Natural killer cell (primary cell): Measurements from ENCODE around the gene ZMIZ1. TPM values are rescaled to one million over a fixed set of nuclear protein-coding genes. Genes with fewer than 3 reads are reported as not detected.

ENCODE experiments used
- ATAC-seq, 3 donors: fragments of 150-1000 bp in 2 of 3; fragments of 200-7000 bp in 1 of 3; cut with Tn5 transposase; 1 replicate in 1 of 3; 2 replicates in 2 of 3; pipeline ENCODE4 v1.10.0; 2021; ENCODE audit warnings: mild to moderate bottlenecking in 2 of 3, moderate library complexity in 2 of 3
- DNase-seq, 2 donors: peaks; one replicate each; pipeline versions ENCODE4 v3.0.0 to v3.0.0-alpha.2; 2013 to 2021; ENCODE audit warnings: mixed read lengths in 1 of 2
- H3K27ac ChIP-seq: one replicate; pipeline ENCODE4 v1.5.1; 2013; ENCODE audit warnings: mild to moderate bottlenecking, low read length
- H3K27me3 ChIP-seq: one replicate; pipeline ENCODE4 v1.6.1; 2013; ENCODE audit warnings: low read length; ENCODE audit not compliant: control insufficient read depth, insufficient read depth
- H3K36me3 ChIP-seq: one replicate; pipeline ENCODE4 v1.6.1; 2013; ENCODE audit warnings: low read length; ENCODE audit not compliant: control insufficient read depth, insufficient read depth
- H3K4me1 ChIP-seq: one replicate; pipeline ENCODE4 v1.6.1; 2013; ENCODE audit warnings: low read length; ENCODE audit not compliant: control insufficient read depth, insufficient read depth
- H3K4me3 ChIP-seq: one replicate; pipeline ENCODE4 v1.5.1; 2013; ENCODE audit warnings: low read length
- H3K9me3 ChIP-seq: one replicate; pipeline ENCODE4 v1.6.1; 2013; ENCODE audit warnings: low read length; ENCODE audit not compliant: control insufficient read depth, insufficient read depth
- H3K27ac Mint-ChIP-seq, 2 donors: one replicate each; pipeline ENCODE4 v1.8.0; 2022; ENCODE audit warnings: mild to moderate bottlenecking in 2 of 2, mixed read lengths in 2 of 2, moderate library complexity in 1 of 2
- H3K27me3 Mint-ChIP-seq, 2 donors: one replicate each; pipeline ENCODE4 v1.8.0; 2022; ENCODE audit warnings: low read depth in 2 of 2, mixed read lengths in 2 of 2
- H3K36me3 Mint-ChIP-seq: one replicate; pipeline ENCODE4 v1.8.0; 2022; ENCODE audit warnings: mixed read lengths
- H3K4me1 Mint-ChIP-seq, 2 donors: one replicate each; pipeline ENCODE4 v1.8.0; 2022; ENCODE audit warnings: mixed read lengths in 2 of 2
- H3K4me3 Mint-ChIP-seq: one replicate; pipeline ENCODE4 v1.8.0; 2022; ENCODE audit warnings: mild to moderate bottlenecking, moderate library complexity, mixed read lengths
- H3K9me3 Mint-ChIP-seq, 2 donors: one replicate each; pipeline ENCODE4 v1.8.0; 2022; ENCODE audit warnings: mixed read lengths in 2 of 2
- CTCF ChIP-seq: fragments of 200-600 bp; IDR thresholded peaks from one replicate; pipeline ENCODE4 v1.8.0; 2022; ENCODE audit warnings: antibody characterized with exemption
- WGBS: methylation state at CpG from one replicate; pipeline ENCODE4 v1.1.7; 2013; ENCODE audit warnings: missing lambda C conversion rate; ENCODE audit not compliant: insufficient coverage; 5-methylcytosine and 5-hydroxymethylcytosine counted together
- intact Hi-C: fragments of 100-400 bp; cut with micrococcal nuclease; formaldehyde crosslinking; loops from one replicate; pipeline ENCODE4 v1.14.2; 2022
- total RNA-seq, 4 donors: library from RNA; stranded (reverse); fragments of 120-200 nt in 1 of 4; gene quantifications; one replicate each; pipeline versions ENCODE4 v1.2.3 to v1.2.4, GENCODE V29; 2013 to 2022

The ZMIZ1 gene
- total RNA-seq, 3 donors from 2014 or later (not counting 1 experiment from before 2014, with no cell fraction given): 36.5 to 51.5 (median 37.9) TPM

- no peak overlapping the region for H3K27ac Mint-ChIP-seq
- H3K36me3 ChIP-seq: no peaks in the 10 kb centered on the region
- 91% methylated on average over 7 of the region's 7 CpGs for WGBS
- no peak overlapping the region for H3K4me3 ChIP-seq
- H3K4me3 Mint-ChIP-seq: no peak overlapping the region
- ATAC-seq: no peak
- H3K4me1 Mint-ChIP-seq: peaks cover 0 to 25% of the 10 kb centered on the region in 2 donors
- H3K27me3 Mint-ChIP-seq: peaks cover 3 to 7% of the 10 kb centered on the region in 2 donors
- peaks cover 15% of the 10 kb centered on the region for H3K4me1 ChIP-seq
- intact Hi-C loops: no loop called here
- H3K36me3 Mint-ChIP-seq: no peaks in the 10 kb centered on the region
- no peak for DNase-seq
- no peaks in the 10 kb centered on the region for H3K9me3 ChIP-seq
- no peaks in the 10 kb centered on the region for H3K9me3 Mint-ChIP-seq
- TF ChIP-seq CTCF: no peak
- H3K27me3 ChIP-seq: no peaks in the 10 kb centered on the region
- no peak overlapping the region for H3K27ac ChIP-seq
These were observed 8.0 kb upstream of the ZMIZ1 start for GRCh38 chr10:79060641-79061255.

- Mint-ChIP-seq H3K36me3 (no peaks in the 10 kb centered on the region), H3K4me1 (peaks cover 0 to 28% of the 10 kb centered on the region in 2 donors), H3K27me3 (peaks cover 3 to 7% of the 10 kb centered on the region in 2 donors), H3K9me3 (no peaks in the 10 kb centered on the region), H3K4me3 (no peak overlapping the region), H3K27ac (no peak overlapping the region)
- Histone ChIP-seq H3K4me1 (peaks cover 21% of the 10 kb centered on the region), H3K27me3 (no peaks in the 10 kb centered on the region), H3K36me3 (no peaks in the 10 kb centered on the region), H3K9me3 (no peaks in the 10 kb centered on the region), H3K4me3 (no peak overlapping the region), H3K27ac (no peak overlapping the region)
- no peak for DNase-seq
- TF ChIP-seq CTCF: no peak
- 86% methylated on average over 12 of the region's 14 CpGs for WGBS
- intact Hi-C loops: no loop called here
- ATAC-seq: no peak
These were observed 7.1 kb upstream of the ZMIZ1 start for GRCh38 chr10:79061441-79062315.

- no peak for ATAC-seq
- Mint-ChIP-seq H3K27me3 (peaks cover 3 to 7% of the 10 kb centered on the region in 2 donors), H3K36me3 (no peaks in the 10 kb centered on the region), H3K4me3 (no peak overlapping the region), H3K9me3 (no peaks in the 10 kb centered on the region), H3K27ac (no peak overlapping the region), H3K4me1 (peaks cover 0 to 41% of the 10 kb centered on the region in 2 donors)
- Histone ChIP-seq H3K27me3 (no peaks in the 10 kb centered on the region), H3K36me3 (no peaks in the 10 kb centered on the region), H3K4me3 (no peak overlapping the region), H3K27ac (no peak overlapping the region), H3K4me1 (peaks cover 31% of the 10 kb centered on the region), H3K9me3 (no peaks in the 10 kb centered on the region)
- no peak for DNase-seq
- 21% methylated on average over 5 of the region's 5 CpGs for WGBS
- TF ChIP-seq CTCF: no peak
- intact Hi-C loops: no loop called here
These were observed 5.7 kb upstream of the ZMIZ1 start for GRCh38 chr10:79063071-79063491.
